H9 (cell line): ENCODE measurements around the gene KIF1A. TPM values are rescaled to one million over a fixed set of nuclear protein-coding genes. Genes with fewer than 3 reads are reported as not detected.

ENCODE experiments used
- DNase-seq: peaks from one replicate; pipeline ENCODE4 v3.0.0-alpha.2; 2017
- H2AFZ ChIP-seq: one replicate; pipeline ENCODE4 v1.6.1; 2013; ENCODE audit warnings: mild to moderate bottlenecking, low read length, control low read depth, moderate library complexity
- H2AK5ac ChIP-seq: 2 replicates; pipeline ENCODE4 v1.6.1; 2013; ENCODE audit warnings: low read length, control low read depth, mixed read lengths; ENCODE audit not compliant: insufficient read length
- H2BK120ac ChIP-seq: one replicate; pipeline ENCODE4 v1.6.1; 2013; ENCODE audit warnings: low read depth, mild to moderate bottlenecking, low read length, control low read depth, inconsistent platforms; ENCODE audit not compliant: poor library complexity, severe bottlenecking
- H2BK12ac ChIP-seq: 2 replicates; pipeline ENCODE4 v1.6.1; 2013; ENCODE audit warnings: low read length, control low read depth, mixed read lengths, low read depth; ENCODE audit not compliant: insufficient read length
- H2BK15ac ChIP-seq: 2 replicates; pipeline ENCODE4 v1.6.1; 2013; ENCODE audit warnings: low read depth, low read length, control low read depth
- H2BK20ac ChIP-seq: one replicate; pipeline ENCODE4 v1.6.1; 2013; ENCODE audit warnings: low read depth, mild to moderate bottlenecking, low read length, control low read depth, inconsistent platforms; ENCODE audit not compliant: poor library complexity, severe bottlenecking
- H2BK5ac ChIP-seq: 2 replicates; pipeline ENCODE4 v1.6.1; 2013; ENCODE audit warnings: low read length, control low read depth, mixed read lengths; ENCODE audit not compliant: insufficient read length
- H3K14ac ChIP-seq: 2 replicates; pipeline ENCODE4 v1.6.1; 2013; ENCODE audit warnings: low read length, control low read depth; ENCODE audit not compliant: insufficient read depth
- H3K18ac ChIP-seq: 2 replicates; pipeline ENCODE4 v1.6.1; 2013; ENCODE audit warnings: low read depth, mild to moderate bottlenecking, mixed read lengths, low read length, control low read depth; ENCODE audit not compliant: insufficient read length
- H3K23ac ChIP-seq: 2 replicates; pipeline ENCODE4 v1.6.1; 2013; ENCODE audit warnings: low read length, control low read depth, mixed read lengths, low read depth; ENCODE audit not compliant: insufficient read length
- H3K23me2 ChIP-seq: 2 replicates; pipeline ENCODE4 v1.6.1; 2013; ENCODE audit warnings: low read depth, mild to moderate bottlenecking, mixed read lengths, low read length, control low read depth; ENCODE audit not compliant: insufficient read length, poor library complexity, severe bottlenecking
- H3K27ac ChIP-seq: 2 replicates; pipeline ENCODE4 v1.5.1; 2013; ENCODE audit warnings: low read length, control low read depth, mixed read lengths, low read depth; ENCODE audit not compliant: insufficient read length
- H3K27me3 ChIP-seq: 2 replicates; pipeline ENCODE4 v1.6.1; 2013; ENCODE audit warnings: low read length, control low read depth, inconsistent platforms; ENCODE audit not compliant: insufficient read depth
- H3K4ac ChIP-seq: 2 replicates; pipeline ENCODE4 v1.6.1; 2013; ENCODE audit warnings: low read depth, mild to moderate bottlenecking, control low read depth, inconsistent platforms, low read length, moderate library complexity
- H3K4me1 ChIP-seq: 2 replicates; pipeline ENCODE4 v1.6.1; 2013; ENCODE audit warnings: low read length, control low read depth, inconsistent platforms; ENCODE audit not compliant: insufficient read depth
- H3K4me2 ChIP-seq: 2 replicates; pipeline ENCODE4 v1.6.1; 2013; ENCODE audit warnings: low read length, control low read depth, mixed read lengths; ENCODE audit not compliant: insufficient read length, insufficient read depth
- H3K56ac ChIP-seq: 2 replicates; pipeline ENCODE4 v1.6.1; 2013; ENCODE audit warnings: low read depth, mild to moderate bottlenecking, mixed read lengths, low read length, control low read depth; ENCODE audit not compliant: insufficient read length
- H3K79me1 ChIP-seq: 2 replicates; pipeline ENCODE4 v1.6.1; 2013; ENCODE audit warnings: low read depth, mild to moderate bottlenecking, moderate library complexity, low read length, control low read depth, inconsistent platforms; ENCODE audit not compliant: insufficient read depth, poor library complexity, severe bottlenecking
- H3K79me2 ChIP-seq: 2 replicates; pipeline ENCODE4 v1.6.1; 2013; ENCODE audit warnings: low read length, control low read depth, inconsistent platforms; ENCODE audit not compliant: insufficient read depth
- H3K9ac ChIP-seq: 2 replicates; pipeline ENCODE4 v1.6.1; 2013; ENCODE audit warnings: low read length, control low read depth, mixed read lengths; ENCODE audit not compliant: insufficient read length; ENCODE audit errors: extremely low read depth
- H3K9me3 ChIP-seq: one replicate; pipeline ENCODE4 v1.6.1; 2013; ENCODE audit warnings: low read depth, low read length, inconsistent platforms; ENCODE audit not compliant: control insufficient read depth
- H3T11ph ChIP-seq: one replicate; pipeline ENCODE4 v1.6.1; 2013; ENCODE audit warnings: mild to moderate bottlenecking, low read length, control low read depth, inconsistent platforms
- H4K20me1 ChIP-seq: one replicate; pipeline ENCODE4 v1.6.1; 2013; ENCODE audit not compliant: control insufficient read depth, insufficient read length, insufficient read depth
- H4K5ac ChIP-seq: 2 replicates; pipeline ENCODE4 v1.6.1; 2013; ENCODE audit warnings: low read depth, mild to moderate bottlenecking, mixed read lengths, low read length, control low read depth; ENCODE audit not compliant: insufficient read length
- H4K8ac ChIP-seq: replicated peaks from 2 replicates; pipeline ENCODE4 v1.6.1; 2013; ENCODE audit warnings: low read length, control low read depth, mixed read lengths, low read depth; ENCODE audit not compliant: insufficient read length
- H4K91ac ChIP-seq: 2 replicates; pipeline ENCODE4 v1.6.1; 2013; ENCODE audit warnings: low read depth, mild to moderate bottlenecking, moderate library complexity, mixed read lengths, low read length, control low read depth; ENCODE audit not compliant: insufficient read length
- H3K27ac Mint-ChIP-seq, 3 experiments: 2 replicates in 2 of 3; 3 replicates in 1 of 3; pipeline ENCODE4 v1.8.0; 2020 to 2021; ENCODE audit warnings: mixed read lengths in 3 of 3, mild to moderate bottlenecking in 1 of 3, moderate library complexity in 1 of 3
- H3K27me3 Mint-ChIP-seq: 2 replicates; pipeline ENCODE4 v1.8.0; 2021; ENCODE audit warnings: low read depth, mild to moderate bottlenecking, moderate library complexity, mixed read lengths
- H3K36me3 Mint-ChIP-seq, 3 experiments: 2 replicates in 2 of 3; 3 replicates in 1 of 3; pipeline ENCODE4 v1.8.0; 2020 to 2021; ENCODE audit warnings: low read depth in 3 of 3, mixed read lengths in 3 of 3; ENCODE audit not compliant: insufficient read depth in 1 of 3
- H3K4me1 Mint-ChIP-seq, 2 experiments: 2 replicates each; pipeline ENCODE4 v1.8.0; 2020; ENCODE audit warnings: mixed read lengths in 2 of 2
- H3K4me3 Mint-ChIP-seq, 2 experiments: 2 replicates in 1 of 2; 3 replicates in 1 of 2; pipeline ENCODE4 v1.8.0; 2020 to 2021; ENCODE audit warnings: mild to moderate bottlenecking in 2 of 2, mixed read lengths in 2 of 2, moderate library complexity in 1 of 2
- H3K9me3 Mint-ChIP-seq, 2 experiments: 2 replicates in 1 of 2; 3 replicates in 1 of 2; pipeline ENCODE4 v1.8.0; 2020; ENCODE audit warnings: mild to moderate bottlenecking in 2 of 2, mixed read lengths in 2 of 2, moderate library complexity in 1 of 2
- WGBS: extraction: QIAGEN DNeasy Blood & Tissue Kit; methylation state at CpG from one replicate; pipeline ENCODE4 v1.1.7; 2013; ENCODE audit warnings: missing lambda C conversion rate, low lambda C conversion rate, mixed read lengths; ENCODE audit not compliant: insufficient read length; ENCODE audit errors: extremely low coverage; 5-methylcytosine and 5-hydroxymethylcytosine counted together
- total RNA-seq: library from RNA; stranded (reverse); gene quantifications from 2 replicates; pipeline ENCODE4 v1.2.1, GENCODE V29; 2021
- TF ChIP-seq, protein P1 (sequence below): fragments of 200-600 bp; sonication (generic); conservative IDR thresholded peaks from 3 replicates; pipeline ENCODE4 v1.8.0; 2021; ENCODE audit warnings: antibody characterized with exemption, mild to moderate bottlenecking

The KIF1A gene
- total RNA-seq, 1 experiment from 2014 or later = 204 TPM

- Histone ChIP-seq H2BK20ac (no peak overlapping the region), H3K4me1 (no peaks in the 10 kb centered on the region), H4K20me1 (no peaks in the 10 kb centered on the region), H2BK120ac (no peak overlapping the region), H2BK5ac (no peak overlapping the region), H3K4me2 (no peak overlapping the region), H3K4ac (no peak overlapping the region), H3K79me1 (peaks cover 4% of the 10 kb centered on the region), H3K79me2 (no peaks in the 10 kb centered on the region; the same call in 1 of the 2 replicates), H3T11ph (no peak overlapping the region), H2BK15ac (no peak overlapping the region), H4K5ac (no peak overlapping the region), H3K9ac (no peak overlapping the region), H3K9me3 (no peaks in the 10 kb centered on the region), H3K56ac (no peak overlapping the region), H4K91ac (no peak overlapping the region), H2AK5ac (no peak overlapping the region), H3K23ac (no peak overlapping the region), H3K27ac (no peak overlapping the region), H3K27me3 (no peaks in the 10 kb centered on the region), H3K23me2 (no peaks in the 10 kb centered on the region), H3K18ac (no peak overlapping the region), H3K14ac (no peak overlapping the region; the same call in 1 of the 2 replicates), H2BK12ac (no peak overlapping the region), H2AFZ (no peak overlapping the region), H4K8ac (no peak overlapping the region)
- no peak for DNase-seq
- no peaks in the 10 kb centered on the region for H3K27me3 Mint-ChIP-seq
- H3K27ac Mint-ChIP-seq = no peak overlapping the region
- H3K9me3 Mint-ChIP-seq = no peaks in the 10 kb centered on the region
- H3K36me3 Mint-ChIP-seq = peaks cover 3 to 32% (median 31%) of the 10 kb centered on the region in 3 experiments; a peak in 6 of 7 replicates
- no peak overlapping the region for H3K4me3 Mint-ChIP-seq
- H3K4me1 Mint-ChIP-seq = no peaks in the 10 kb centered on the region
- WGBS = no CpG with 5 or more reads among the region's 43 CpGs
- TF ChIP-seq, protein P1, sequence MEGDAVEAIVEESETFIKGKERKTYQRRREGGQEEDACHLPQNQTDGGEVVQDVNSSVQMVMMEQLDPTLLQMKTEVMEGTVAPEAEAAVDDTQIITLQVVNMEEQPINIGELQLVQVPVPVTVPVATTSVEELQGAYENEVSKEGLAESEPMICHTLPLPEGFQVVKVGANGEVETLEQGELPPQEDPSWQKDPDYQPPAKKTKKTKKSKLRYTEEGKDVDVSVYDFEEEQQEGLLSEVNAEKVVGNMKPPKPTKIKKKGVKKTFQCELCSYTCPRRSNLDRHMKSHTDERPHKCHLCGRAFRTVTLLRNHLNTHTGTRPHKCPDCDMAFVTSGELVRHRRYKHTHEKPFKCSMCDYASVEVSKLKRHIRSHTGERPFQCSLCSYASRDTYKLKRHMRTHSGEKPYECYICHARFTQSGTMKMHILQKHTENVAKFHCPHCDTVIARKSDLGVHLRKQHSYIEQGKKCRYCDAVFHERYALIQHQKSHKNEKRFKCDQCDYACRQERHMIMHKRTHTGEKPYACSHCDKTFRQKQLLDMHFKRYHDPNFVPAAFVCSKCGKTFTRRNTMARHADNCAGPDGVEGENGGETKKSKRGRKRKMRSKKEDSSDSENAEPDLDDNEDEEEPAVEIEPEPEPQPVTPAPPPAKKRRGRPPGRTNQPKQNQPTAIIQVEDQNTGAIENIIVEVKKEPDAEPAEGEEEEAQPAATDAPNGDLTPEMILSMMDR = no peak
These were observed 37.7 kb downstream of the KIF1A start for GRCh38 chr2:240782221-240782885.
